HG02973 (cell line): ENCODE data around the gene CPSF4L.
"Not testable (repeated sequence)": the region's sequence is repeated elsewhere in the genome, so short reads cannot be mapped to it uniquely, and the experiment has no call there.

Source experiments
- ATAC-seq: cut with Tn5 transposase; IDR thresholded peaks from one replicate; pipeline ENCODE4 v1.9.1; 2021; ENCODE audit warnings: moderate library complexity; ENCODE audit not compliant: unreplicated experiment

Gene CPSF4L

DNA sequence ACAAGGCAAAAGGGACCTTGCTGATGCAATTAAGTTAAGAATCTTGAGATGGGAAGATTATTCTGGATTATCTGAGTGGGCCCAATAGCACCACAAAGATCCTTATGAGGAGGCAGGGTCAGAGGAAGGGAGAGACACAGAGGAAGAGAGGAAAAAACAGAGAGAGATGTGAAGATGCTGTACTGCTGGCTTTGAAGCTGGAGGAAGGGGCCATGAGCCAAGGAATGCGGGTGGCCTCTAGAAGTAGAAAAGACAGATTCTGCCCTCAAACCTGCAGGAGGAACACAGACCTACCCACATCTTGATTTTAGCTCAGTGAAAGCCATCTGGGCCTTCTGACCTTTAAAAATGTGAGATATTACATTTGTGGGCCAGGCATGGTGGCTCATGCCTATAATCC, 8.1 kb upstream of the CPSF4L start:
- no peak for ATAC-seq

DNA sequence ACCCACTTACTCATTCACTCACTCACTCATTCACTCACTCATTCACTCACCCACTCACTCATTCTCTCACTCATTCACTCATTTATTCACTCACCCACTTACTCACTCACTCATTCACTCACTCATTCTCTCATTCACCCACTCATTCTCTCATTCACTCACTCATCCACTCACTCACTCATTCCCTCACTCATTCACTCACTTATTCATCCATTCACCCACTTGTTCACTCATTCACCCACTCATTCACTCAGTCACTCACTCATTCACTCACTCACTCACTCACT, 7.6 kb upstream of the CPSF4L start:
- no peak for ATAC-seq

DNA sequence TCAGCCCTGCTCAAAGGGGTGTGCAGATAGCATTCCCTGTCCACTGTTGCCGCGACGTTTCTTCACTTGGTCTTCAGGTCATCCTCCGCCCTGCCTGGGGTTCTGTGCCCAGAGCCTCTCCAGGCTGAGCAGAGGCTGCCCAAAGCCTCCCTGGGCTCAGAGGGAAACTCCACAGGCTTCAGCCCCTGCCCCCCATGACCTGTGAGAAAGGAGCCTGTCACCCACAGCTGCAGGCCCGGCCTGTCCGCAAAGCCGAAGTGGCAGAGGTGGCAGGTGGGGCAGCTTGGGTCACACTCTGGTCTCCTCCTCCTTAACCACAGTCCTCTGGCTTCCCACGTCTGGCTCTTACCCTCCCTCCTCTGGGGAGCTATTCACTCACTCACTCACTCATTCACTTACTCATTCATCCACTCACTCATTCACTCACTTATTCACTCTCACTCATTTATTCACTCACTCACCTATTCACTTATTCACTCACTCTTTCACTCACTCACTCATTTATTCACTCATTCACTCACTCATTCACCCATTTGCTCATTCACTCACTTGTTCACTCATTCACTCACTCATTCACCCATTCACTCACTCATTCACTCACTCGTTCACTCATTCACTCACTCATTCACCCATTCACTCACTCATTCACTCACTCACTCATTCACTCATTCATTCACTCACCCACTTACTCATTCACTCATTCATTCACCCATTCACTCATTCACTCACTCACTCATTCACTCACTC, 7.1 kb upstream of the CPSF4L start:
- ATAC-seq = no peak

DNA sequence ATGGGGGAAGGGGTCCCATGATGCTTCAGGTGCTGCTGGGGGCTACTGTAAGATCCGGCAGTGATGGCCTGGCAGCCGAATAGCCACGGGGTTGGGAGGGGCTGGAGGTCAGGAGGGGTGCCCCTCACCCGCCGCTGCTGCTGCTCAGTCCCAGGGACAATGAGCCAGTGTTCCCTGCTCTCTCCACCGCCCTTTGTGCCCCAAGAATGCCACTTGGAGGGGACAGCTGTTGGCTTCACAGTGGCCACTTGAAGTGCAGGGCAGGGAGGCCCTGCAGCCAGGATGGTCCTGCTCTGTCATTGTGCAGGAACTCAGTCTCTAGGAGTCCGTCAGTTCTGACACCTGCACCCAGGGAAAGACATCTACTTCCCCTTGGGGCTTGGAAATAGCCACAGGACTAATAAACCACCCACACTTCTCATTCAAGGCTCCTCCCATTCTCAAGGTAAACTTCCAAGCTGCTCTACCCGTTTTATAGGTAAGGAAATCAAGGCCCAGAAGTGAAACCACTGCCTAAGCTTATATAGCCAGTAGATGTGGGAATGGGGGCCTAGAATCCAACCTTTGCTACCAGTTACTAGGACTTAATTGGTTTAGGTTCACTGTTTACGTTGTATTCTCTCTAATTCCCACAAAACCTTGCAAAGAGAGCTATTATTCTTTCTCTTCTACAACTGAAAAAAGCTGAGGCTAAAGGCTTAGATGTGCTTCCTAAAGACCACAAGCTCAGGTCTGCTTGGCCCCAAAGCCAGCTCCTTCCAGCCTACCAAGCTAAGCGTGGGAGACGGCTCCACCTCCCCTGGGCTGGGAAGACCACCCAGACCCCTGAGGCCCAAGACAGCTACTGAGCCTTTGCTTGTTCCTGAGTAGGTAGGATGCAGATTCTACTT, 6.2 kb upstream of the CPSF4L start:
- no peak for ATAC-seq

DNA sequence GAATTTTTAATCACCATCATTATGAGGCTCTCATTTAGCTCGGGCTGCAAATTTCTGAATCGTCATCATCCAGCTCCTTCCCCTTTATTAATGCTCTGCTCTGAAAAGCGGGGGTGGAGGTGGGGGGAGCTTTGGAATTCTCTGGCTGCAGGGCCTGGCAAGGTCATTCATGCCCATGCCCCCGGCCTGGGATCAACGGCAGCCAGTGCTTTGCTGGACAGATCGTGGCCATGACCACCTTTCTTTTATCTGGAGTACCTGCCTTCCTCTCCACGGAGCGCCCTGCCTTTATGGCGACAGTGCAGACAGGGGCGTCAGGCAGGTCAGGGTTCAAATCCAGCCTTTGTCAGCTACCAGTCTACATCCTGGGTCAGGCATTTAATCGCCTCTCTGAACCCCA, 5.1 kb upstream of the CPSF4L start:
- no peak for ATAC-seq

DNA sequence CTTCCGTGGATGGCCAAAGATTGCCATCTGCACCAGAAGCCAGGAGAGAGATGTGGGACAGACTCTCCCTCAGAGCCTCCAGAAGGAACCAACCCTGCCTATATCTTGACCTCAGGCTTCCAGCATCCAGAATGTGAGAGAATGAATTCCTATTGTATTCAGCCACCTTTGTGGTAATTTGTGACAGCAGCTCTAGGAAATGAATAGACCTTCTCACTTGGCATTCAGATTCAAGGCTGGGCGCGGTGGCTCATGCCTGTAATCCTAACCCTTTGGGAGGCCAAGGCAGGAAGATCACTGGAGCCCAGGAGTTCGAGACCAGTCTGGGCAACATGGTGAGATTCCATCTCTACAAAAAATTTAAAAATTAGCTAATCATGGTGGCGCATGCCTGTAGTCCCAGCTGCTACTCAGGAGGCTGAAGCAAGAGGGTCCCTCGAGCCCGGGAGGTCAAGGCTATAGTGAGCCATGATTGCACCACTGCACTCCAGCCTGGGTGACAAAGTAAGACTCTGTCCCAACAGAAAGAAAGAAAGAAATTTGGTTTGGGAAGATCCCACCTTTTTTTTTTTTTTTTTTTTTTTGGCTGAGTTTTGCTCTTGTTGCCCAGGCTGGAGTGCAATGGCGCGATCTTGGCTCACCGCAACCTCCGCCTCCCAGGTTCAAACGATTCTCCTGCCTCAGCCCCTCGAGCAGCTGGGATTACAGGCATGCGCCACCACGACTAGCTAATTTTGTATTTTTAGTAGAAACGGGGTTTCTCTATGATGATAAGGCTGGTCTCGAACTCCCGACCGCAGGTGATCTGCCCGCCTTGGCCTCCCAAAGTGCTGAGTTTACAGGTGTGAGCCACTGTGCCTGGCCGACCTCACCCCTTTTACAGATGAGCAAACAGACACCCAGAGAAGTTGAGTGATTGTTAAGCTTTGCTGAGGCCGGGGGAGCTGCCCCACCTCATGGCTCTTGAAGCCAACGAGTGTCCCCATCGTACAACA, 4.3 kb upstream of the CPSF4L start:
- no peak for ATAC-seq

DNA sequence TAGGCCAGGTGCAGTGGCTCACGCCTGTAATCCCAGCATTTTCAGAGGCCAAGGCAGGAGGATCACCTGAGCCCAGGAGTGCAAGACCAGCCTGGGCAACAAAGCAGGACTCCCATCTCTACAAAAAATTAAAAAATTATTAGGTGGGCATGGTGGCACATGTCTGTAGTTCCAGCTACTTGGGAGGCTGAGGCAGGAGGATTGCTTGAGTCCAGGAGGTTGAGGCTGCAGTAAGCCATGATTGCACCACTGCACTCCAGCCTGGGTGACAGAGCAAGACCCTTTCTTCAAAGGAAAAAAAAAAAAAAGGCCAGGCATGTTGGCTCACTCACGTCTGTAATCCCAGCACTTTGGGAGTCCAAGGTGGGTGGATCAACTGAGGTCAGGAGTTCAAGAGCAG, 2.8 kb upstream of the CPSF4L start:
- ATAC-seq = not testable (repeated sequence)

DNA sequence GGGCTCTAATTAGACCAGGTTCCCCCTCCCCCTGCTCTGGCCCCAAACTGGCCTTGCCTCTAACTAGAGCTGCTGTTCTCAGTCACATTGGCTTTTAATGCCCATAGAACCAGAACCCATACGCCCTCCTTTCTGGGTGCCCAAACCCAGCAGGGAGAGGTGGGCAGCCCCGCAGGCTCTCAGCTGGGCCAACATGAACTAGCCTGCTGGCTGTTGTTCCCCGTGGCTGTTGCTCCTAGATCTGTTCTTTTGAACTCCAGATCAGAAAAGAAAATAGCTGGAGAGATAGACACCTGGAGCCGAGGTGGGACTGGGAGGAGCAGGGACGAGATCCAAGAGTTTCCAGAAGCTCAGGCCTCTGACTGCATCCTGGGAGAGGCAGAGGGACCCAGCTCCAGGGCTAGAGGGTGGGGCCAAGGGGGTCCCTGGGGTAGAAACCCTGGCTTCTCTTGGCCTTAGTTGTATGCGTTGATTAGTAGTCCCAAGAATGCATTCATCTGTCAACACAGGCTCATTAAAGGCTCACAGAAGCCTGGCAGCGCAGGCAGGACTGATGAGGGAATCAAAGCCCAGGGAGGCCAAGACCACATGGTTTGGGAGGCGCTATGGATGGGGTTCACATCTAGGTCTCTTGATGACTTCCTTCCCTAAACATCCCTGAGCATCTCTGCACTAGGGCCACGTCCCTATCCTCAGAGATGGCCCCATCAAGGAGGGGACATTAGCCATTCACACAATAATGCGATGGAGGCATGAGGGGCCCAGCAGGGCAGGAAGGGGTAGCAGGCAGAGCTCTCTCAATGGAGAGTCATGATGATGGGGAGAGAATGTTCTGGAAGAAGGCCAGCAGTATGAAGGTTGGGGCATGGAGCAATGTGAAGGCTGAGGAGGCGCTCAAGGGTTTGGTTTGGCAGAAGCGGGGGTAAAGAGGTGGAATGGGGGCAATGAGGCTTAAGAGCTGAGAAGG, 1.3 kb upstream of the CPSF4L start:
- no peak for ATAC-seq

DNA sequence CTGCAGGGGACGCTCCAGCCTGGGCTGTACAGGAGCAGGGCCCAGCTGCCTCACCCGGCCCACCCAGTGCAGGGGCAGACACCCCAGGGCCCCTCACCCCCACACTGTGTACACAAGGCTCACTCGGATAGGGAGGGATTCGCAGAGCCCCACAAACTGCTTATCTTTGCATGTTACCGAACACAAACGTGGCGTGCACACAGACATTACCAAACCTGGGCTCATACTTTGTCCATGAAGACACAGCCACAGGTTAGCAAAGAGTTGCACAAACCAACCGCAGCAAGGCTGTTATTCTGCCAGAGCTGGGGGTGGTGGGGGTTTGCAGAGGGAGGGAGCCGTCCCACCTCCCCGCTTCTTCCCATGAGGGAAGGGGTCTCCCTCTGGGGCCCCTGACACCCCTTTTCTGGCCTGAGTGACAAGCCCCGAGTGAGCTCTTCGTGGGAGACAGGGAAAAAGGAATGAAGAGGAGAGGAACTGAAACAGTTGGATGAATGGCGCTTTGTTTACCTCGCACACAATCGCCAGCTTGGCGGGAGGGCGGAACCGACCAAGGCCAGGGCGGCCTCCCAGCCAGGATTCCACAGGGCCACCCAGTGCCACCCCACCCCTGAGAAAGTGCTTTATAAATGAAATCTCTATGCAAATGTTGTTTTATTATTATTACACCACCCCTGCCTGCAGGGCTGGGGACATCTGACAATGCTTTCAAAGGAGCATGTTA, 434 bp upstream of the CPSF4L start:
- ATAC-seq = no peak

DNA sequence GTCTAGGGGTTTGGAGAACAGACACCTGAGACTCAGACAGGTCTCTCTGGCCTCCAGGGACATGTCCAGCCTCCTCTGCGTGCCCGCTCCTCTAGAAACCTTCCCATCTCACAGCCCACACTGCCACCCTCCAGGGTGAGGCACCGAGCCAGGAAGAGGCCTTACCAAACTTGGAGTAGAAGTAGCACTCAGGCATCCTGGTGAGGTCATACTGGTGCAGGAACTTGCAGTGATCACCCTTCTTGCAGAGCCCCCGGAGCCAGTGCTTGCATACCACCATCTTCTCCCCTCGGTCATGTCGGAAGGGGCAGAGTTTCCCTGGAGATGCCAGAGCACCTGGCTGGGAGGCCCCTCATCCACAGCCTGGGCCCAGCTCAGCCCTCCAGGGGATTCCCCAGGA, 4.2 kb downstream of the CPSF4L start:
- no peak for ATAC-seq

DNA sequence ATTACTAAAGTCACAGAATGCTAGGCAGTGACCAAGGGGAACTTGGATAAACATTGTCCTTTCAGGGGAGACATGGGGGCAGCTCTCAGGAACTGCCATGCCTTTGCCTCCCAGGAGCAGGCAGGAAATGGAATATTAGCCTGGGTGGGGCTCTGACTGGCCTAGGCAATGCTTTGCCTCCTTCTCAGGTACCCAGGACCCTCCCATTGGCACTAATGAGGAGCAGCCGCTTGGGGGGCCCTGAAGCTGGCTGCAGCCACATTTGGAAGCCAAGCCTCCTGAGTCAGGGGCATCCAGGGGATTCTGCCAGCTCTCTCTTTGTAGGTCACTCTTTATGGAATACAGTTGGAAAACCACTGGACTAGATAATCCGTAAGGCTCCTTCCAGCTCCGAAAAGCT, 5.5 kb downstream of the CPSF4L start:
- no peak for ATAC-seq

DNA sequence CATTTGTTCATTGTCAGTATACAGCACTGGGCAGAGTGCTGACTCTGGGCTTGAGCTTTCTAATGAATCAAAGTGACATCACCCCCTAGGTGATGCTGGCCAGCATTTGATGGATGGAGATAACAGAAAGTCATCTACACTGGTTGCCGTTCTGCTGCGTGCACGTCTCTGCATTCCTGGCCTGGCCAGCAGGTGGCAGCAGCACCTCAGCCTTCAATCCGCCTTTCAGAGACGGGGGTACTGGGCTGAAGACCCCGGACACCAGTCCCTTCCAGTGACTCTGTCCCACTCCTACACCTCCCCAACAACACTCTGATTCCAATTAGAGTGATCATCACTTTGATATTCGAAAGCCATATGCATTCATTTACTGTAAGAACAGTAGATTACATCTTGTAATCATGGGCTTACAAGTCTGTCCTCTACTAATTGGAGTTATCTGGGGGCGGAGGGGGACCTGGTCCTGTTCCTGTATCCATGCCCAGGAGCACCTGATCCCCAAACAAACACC, 6.0 kb downstream of the CPSF4L start:
- ATAC-seq = no peak

DNA sequence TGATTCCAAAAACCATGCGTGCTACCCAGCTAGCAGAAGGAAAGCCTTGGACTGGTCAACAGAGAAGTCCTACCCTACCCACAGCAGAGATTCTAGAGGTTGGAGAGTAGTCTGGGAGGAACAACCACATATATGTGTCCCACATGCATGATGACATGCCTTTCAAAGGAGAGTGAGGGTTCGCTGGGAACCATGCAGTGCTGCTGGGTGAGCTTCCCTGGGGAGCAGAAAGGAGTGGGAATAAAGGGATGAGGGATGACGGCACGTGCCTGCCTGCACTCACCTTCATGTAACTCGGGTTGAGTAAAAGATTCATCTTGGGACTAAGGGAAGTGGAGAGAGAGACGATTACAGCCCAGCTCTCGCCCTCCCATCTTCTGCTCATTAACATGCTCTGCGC, 9.8 kb downstream of the CPSF4L start:
- no peak for ATAC-seq

DNA sequence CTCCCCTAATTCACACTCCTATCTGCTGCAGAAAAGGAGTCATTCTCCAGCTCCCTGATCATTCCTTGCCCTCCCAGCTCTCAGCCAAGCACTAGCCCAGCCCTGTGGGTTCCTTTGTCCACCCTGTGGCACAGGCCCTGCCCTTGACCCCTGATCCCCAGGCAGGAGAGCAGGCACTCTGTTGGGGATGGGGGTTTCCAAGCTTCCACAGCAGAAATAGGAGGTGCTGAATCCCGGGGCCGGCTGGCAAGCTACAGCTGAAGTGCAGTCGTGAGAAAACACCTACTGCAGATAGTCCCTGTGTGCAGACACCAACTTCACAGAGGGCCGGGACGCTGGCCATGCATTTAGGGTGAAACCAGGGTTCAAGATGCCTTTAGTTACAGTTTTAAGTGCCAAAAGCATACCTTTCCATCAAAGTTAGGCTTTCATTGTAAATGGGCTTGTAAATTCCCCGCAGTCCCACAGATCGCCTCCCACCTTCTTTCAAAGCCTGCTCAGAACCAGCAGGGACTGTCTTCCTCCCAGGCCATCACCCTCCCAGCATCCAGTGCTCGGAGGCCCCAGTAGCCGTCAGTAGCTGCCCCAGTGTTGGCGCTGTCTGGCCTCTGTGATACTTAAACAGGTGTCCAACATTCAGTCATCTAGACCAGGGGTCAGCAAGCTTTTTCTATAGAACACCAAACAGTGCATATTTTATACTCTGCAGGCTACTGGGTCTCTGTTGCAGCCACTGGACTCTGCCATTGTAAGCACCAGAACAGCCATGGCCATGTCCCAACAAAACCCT, 10.6 kb downstream of the CPSF4L start:
- ATAC-seq = no peak

DNA sequence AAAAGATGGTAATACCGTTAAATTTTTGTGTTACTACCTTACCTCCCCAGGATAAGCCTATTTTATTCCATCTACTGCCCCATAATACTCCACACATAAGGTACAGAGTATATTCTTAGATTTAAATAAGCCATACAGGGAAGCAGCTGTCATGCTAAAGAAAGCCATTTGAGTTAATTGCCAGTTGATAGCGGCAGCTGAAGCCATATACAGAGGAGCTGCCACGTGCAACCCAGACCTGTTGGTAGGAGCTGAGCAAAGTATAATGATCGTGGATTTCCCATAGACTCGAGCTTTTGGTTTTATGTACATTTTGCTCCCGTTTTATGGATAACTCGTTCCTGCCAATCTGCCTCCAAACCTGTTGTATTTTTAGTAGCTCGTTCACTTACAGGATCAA, 12.0 kb downstream of the CPSF4L start:
- ATAC-seq = no peak

DNA sequence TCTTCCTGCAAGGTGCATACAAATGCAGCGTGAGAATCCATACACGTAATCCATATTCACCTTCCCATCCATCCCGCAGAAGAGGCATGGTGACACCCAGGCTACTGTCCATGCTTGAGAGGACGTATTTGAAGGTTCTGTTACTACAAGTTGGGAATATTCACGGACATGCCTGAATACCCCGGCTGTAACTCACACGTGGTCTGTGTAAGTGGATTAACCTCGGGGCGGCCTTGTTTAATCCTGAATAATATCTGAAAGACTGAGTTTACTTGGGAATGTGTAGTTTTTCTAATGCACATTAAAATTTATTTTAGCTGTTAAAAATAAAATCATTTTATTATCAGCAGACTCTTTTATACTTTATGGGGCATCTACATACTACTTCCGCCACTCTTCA, 13.1 kb downstream of the CPSF4L start:
- no peak for ATAC-seq

DNA sequence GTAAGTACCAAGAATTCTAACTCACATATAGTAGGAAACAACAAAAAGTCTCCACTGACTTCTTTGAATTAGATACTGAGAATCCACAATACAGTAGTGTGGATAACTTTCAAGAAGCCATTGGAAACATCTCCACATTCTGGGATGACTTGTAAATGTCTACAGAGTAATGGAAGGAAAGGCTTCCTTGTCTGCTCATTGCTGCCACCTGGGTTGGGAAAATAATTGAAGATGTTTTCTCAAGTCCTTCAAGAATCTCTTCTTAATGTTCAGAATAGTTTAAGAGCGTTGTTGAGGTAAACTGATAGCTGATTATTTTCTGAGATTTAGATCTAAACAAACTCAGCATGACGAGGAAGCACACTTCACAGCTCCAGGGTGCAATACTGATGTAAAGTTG, 14.0 kb downstream of the CPSF4L start:
- no peak for ATAC-seq

DNA sequence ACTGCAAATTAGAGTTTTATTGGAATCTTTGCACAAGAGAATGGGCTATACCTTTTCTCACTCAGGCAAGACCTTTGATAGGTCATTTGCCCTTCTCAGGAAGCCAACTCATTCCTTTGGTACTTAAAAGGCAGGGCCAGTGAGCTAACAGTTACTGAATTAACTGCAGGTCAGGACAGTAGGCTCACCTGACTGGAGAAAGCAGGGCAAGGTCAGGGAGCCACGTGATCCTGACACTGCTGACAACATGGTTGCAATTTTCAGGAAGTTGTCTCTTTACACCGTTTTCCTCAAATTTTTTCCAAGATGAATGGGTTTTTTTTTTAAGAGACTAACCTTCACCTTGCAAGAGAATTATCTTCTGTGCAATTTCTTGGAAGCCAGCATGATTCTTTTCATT, 21.1 kb downstream of the CPSF4L start:
- no peak for ATAC-seq

DNA sequence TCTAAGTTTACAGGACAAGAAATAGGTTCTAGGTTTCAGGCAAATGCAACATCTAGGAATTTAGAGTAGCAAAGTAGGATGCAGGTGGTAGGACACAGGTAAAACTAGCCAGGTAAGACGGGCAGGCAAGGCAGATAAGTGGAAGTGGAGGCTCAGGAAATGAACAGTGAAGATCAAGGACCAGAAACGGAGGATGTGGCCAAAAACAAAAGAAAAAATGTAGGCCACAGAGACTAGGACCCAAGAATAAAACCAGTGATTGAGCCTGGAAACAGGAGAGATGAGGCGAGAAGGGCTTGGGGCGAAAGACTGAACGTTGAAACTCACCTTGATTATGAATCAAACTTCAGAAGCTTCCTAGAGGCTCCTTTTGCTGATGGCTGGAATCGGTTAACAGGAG, 24.0 kb downstream of the CPSF4L start:
- no peak for ATAC-seq
